DMS79 (cell line): ENCODE data around the gene NAV1.
"Not testable (repeated sequence)": the region's sequence is repeated elsewhere in the genome, so short reads cannot be mapped to it uniquely, and the experiment has no call there.

Experiments used
- DNase-seq: peaks from one replicate; lab custom pipeline; 2025; lab: John Stamatoyannopoulos, UW

The NAV1 gene

DNA sequence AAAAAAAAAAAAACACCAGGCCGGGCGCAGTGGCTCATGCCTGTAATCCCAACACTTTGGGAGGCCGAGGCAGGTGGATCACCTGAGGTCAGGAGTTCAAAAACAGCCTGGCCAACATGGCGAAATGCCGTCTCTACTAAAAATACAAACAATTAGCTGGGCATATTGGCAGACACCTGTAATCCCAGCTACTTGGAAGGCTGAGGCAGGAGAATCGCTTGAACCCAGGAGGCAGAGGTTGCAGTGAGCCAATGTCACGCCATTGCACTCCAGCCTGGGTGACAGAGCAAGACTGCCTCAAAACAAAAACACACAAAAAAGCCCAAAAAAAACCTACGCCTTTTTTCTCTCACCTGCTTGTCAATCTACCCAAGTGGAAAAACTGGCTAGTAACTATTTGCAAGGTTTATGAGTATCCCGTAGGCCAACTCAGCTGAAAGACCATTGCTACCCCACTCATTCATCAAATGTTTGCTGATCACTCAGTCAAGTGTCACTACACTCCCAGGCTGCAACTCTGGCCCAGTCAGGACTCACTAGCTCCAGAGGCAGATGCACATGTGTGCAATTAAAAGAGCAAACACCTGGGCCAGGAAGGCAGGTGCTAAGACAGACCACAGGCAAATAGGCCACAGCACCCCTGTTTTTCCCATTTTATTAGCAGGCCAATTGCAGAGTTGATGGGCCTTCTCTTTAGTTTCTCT lies 34.0 kb upstream of the NAV1 start:
- DNase-seq = peak; percentile 29

DNA sequence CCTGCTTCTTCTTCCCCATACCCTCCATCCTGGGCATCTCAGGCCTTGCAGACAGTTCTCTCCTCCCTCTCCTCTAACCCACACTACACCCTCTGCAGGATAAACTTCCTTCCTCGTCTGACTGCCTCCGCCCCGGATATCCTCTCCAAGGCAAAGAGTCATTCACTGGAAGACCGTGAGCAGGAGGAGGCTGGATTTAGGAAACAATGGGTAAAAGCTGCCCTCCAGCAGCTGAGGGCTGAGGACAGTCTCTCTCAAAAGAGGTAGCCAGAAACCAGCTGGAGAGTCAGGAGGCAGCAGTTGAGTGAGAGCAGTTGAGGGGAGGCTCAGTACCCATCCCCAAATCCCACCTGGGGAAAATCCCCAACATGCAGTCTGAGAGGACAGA lies 33.4 kb upstream of the NAV1 start:
- no peak for DNase-seq

DNA sequence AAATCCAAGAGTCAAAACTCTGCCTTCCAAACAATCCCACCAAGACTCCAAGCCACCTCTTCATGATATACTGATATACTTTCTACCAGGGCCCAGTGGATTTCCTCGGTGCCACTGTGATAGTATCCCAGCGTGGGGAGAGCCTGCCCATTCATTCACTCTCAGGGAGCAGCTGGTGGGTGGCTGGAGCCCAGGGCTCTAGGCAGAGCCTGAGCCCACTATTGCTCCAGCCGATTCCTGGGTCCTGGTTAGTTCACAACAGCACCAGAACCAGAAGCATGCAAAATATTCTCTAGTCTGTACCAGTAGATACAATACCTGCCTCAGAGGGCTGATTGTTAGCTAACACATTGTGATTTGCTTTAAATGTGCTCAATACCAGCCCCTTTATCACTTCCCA lies 32.8 kb upstream of the NAV1 start:
- no peak for DNase-seq

DNA sequence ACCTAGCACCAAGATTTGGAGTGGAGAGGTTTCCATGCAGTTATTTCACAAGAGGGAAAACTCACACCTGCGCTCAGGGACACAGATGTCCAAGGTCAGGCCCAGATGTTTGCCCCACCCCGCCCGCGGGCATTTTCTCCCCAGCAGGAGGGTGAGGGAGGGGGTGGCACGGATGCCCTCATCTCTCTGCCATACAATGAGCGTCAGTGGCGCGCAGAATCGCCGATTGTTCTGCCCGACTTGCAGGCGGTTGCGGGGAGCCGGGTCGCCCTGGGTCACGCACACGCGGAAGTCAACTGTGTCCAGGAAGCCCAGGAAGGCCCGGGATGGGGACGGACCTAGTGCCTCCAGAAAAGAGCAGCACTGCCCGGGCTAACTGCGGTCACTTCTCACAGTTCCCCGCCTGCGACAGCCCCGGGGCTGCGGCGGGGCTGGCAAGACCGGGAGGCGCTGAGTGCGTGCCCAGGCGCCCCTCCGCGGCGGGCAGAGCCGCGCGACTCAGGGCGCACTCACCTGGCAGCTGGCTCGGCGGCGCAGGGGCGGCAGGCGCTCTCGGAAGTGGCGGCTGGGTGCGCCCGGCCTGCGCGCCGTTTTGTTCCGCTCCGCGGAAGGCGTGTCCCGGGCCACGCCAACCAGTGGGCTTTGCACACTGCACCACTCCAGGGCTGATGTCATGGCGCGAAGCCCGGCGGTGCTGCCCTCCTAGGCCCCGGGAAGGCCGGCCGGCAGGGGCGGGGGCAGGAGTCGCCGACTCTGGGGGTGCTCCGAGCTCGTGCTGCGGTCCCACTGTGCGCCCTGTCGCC lies 32.2 kb upstream of the NAV1 start, which contains the start of gene CSRP1:
Gene CSRP1, minus strand, starts transcription at position 567 of the 803 bp plus-strand sequence. CDS start 10,820 bp downstream, outside the sequence.
- DNase-seq = no peak

DNA sequence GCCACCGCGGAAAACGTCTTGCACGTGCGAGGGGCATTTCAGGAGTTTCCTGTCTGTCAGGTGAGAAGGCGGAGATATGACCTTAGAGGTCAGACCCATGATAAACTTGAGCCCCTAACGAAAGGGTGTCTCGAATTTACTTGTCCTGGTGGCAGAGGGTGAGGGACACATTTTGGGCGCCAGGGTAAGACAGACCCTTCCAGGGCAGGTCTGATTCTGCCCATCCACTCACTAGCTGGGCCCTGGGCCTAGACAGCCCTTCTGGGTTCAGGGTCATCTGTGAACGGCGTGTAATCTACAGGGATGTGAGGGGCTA lies 31.6 kb upstream of the NAV1 start:
- no peak for DNase-seq

DNA sequence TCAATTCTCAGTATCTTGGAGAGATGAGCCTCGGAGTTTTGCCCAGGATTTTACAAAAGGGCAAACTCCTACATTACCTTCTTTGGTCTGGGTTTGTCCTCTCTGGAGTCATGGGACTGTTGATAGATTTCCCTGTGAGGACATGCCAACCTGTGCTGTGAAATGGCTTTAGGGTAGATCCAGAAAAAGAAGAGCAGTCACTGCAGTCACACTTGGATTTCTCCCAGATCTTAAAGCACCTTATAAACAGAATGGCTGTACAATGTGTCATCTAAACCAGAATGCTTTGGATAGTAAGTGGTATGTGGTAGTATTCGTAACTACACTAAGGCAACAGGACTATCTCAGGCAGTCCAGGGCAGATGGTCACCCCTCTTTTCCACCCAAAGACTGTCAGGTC lies 30.1 kb upstream of the NAV1 start:
- no peak for DNase-seq

DNA sequence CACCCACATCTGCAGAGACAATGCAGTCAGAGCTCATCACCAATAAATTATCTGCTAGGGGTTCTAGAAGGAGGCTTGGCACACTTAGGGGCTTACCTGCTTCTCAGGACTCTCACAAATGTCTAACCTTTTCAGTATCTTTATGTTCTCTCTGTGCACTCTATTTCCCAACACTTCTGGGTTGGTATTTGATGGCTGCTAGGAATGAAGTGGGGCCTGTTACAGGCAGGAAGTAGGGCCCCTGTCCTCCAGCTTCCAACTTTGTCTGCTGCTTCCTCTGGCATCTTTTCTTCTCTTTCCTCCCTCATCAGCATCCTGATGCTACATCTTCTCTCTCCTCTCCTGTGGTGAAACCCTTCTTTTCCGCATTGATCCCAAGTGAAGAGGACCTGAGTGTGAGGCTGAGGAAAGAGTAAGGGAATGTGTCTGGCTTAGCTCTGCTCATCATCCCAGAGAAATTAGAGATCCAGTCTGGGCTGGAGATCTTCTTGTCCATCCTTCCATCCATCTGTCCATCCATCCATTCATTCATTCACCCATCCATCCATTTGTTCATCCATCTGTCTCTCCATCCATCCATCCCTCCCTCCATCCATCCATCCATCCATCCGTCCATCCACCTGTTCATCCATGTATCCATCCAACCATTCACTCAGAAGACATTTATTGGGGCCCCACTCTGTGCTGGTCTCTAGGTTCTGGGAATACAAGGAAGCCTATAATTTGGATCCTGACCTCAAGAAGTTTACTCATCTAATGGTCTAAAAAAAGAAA lies 29.1 kb upstream of the NAV1 start:
- DNase-seq = no peak

DNA sequence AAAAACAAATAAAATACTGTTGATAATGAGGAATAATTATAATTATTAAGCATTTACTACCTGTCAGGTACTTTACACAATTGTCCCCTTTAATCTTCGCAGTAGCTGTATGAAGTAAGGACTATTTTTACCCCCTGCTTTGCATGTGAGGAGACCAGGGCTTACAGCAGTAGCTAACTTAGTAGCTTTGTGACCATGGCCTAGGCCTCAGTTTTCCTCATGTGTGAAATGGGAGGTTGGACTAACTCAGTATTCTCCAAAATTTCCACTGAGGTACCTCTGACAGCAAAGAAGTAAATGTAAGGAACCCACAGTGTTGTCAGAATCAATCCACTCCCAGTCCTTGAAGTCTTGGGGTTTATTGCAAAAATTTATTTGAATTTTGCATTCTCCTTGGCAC lies 28.2 kb upstream of the NAV1 start:
- DNase-seq = no peak

DNA sequence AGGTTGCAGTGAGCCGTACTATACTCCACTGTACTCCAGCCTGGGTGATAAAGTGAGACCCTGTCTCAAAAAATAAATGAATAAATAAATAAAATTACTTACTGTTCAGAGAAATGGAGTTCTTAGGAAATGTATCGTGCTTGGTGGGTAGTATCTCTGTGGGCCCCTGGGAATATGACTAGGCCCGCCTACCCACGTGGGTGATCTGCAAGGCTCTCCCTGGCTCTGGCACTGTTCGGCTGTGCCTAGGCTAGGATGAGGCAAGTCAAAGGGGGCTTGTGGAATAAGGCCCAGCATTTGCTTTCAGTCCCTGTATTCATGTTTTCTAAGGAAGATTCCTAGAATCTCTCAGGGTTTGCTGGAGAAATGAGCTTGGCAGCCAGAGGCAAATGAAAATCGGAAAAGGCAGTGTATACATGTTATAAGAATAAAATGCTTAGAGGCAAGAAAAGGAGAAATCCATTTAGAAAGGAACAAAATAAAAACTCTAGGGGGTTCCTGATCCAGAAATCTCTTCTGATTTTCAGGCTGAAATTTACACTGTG lies 27.5 kb upstream of the NAV1 start:
- DNase-seq = no peak

DNA sequence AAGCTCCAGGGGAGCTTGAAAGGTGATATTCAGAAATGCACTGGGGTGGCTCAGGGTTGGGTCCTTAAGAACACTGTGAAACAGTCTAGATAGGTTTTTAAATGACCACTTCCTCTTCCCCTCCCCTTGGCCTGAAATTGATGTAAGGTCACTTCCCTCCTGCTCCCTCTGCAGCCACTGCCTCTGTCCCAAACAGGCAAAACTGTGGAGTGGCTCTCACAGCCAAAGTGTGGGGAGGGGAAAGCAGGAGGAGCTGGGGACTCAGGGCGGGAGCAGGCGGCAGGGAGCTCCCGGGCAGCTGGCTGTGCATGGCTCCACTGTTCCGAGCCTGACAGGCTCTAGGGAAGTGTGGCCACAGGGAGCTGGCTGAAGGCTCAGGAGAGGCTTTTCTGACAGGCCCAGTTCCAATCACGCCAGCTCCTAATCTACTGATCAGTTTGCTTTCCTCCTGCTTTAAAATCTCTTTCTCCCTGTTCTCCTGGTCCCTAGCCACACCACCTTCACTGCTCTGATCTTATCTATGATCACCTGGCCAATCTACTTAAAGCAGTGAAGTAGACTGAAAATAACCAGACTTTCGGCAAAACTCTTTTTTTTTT lies 26.9 kb upstream of the NAV1 start:
- no peak for DNase-seq

DNA sequence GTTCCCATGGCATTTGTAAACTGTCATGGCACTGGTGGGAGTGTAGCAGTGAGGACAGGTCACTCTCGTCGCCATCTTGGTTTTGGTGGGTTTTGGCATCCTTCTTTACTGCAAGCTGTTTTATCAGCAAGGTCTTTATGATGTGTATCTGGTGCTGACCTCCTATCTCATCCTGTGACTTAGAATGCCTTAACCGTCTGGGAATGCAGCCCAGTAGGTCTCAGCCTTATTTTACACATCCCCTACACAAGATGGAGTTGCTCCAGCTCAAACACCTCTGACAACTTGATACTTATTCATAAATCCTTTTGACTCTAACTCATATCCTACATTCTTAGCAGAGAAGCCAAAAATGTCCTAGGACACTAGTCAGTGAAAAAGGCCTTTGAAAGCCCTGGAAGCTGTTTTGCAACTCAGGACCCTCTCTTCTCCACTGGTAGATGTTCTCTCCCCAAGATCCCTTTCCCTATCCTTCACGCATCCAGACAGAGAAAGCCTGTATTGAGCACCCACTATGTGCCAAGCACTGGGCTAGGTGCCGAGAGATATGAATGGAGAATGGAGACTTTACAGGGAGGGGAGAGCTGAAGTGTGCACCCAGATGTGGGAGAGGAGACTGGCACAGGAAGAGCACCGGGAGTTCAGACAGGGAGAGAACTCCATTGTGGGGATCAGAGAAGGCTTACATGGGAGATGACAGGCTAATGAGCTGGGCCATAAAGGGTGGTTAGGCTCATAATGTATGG lies 25.3 kb upstream of the NAV1 start:
- no peak for DNase-seq

DNA sequence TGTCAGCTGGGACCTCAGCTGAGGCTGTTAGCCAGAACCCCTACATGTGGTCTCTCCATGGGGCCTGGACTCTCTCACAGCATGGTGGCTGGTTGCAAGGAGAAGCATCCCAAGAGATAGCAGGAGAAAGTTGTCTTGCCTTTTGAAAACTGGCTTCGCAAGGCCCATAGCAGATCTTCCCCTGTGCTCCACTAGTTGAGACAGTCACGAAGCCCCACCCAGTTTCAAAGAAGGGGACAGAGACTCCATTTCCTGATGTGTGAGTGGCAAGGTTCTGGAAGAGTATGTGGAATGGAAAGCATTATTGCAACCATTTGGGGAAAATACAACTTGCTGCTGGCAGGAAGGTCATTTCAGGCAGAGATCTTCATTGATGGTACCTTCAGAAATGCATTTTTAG lies 24.5 kb upstream of the NAV1 start:
- no peak for DNase-seq

DNA sequence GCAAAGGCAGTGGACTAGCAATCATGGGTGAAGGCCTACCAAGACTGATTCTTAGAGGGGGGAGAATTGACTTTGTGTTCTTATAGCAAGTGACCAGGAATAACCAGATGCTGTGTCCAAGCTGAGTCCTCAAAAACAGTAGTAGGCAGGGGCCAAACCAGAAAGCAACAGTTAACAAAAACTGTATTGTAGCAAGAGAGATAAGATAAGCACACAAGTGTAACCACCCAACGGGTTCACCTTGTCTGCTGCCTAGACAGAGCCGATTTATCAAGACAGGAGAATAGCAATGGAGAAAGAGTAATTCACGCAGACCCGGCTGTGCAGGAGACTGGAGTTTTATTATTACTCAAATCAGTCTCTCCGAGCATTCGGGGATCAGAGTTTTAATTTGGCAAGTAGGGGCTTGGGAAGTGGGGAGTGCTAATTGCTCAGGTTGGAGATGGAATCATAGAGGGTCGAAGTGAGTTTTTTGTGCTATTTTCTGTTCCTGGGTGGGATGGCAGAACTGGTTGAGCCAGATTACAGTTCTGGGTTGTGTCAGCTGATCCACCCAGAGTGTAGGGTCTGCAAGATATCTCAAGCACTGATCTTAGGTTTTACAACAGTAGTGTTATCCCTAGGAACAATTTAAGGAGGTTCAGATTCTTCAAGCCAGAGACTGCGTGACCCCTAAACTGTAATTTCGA lies 23.7 kb upstream of the NAV1 start:
- no peak for DNase-seq

DNA sequence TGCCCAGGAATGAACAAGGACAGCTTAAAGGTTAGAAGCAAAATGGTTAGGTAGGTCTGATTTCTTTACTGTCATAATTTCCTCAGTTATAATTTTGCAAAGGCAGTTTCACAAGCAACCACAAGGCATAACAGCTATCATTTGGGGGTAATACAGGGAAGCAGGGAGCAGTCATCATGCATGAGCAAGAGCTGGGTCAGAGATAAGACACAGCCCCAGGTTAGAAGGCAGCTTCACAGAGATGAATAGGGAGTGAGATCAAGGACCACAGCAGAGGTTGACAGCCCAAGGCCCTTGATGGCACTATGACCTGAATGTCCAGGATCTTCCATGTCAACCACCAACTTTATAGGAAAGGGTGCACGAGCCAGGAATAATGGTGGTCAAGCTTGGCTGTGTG lies 23.0 kb upstream of the NAV1 start:
- no peak for DNase-seq

DNA sequence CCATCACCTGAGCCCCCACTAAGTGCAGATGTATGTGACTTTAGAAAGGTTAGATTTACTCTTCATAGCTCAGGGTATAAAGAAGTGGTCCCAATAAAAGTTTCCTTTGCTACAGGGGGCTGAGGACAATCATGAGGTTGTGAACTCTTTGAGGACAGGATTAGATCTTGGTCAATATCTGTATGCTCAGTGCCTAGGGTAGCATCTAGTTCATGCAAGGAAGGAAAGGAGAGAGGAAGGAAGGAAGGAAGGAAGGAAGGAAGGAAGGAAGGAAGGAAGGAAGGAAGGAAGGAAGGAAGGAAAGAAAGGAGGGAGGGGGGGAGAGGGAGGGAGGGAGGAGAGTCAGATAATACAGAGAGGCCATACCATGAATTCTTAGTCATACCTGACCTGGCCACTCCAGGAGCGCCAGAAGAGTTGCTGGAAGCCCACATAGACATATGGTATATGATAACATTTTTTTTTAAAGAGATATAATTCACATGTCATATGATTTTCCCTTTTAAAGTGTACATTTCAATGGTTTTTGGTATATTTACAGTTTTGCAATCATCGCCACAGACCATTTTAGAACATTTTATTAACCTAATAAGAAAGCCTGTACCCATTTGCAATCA lies 22.3 kb upstream of the NAV1 start:
- no peak for DNase-seq

DNA sequence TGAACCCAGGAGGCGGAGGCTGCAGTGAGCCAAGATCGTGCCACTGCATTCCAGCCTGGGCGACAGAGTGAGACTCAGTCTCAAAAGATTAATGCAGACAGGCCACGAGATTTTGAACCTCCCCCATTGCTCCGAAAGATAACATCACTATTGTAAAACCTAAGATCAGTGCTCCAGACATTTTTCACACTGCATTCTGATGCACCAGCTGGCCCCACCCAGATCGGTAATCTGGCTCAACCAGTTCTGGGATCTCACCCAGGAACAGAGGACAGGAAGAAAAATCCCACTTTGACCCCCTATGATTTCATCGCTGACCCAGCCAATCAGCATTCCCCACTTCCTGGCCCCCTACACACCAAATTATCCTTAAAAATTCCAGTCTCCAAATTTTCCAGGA lies 21.3 kb upstream of the NAV1 start:
- no peak for DNase-seq

DNA sequence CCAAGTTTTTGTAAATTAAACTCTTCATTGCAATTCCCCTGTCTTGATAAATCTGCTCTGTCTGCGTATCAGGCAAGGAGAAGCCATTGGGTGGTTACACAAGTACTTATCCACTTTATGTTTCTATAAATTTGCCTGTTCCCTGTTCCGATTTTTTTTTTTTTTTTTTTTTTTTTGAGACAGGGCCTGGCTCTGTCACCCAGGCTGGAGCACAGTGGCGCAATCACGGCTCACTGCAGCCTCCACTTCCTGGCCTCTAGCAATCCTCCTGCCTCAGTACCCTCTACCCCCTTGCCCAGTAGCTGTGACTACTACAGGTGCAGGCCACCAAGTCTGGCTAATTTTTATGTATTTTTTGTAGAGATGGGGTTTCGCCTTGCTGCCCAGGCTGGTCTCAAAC lies 20.9 kb upstream of the NAV1 start:
- no peak for DNase-seq

DNA sequence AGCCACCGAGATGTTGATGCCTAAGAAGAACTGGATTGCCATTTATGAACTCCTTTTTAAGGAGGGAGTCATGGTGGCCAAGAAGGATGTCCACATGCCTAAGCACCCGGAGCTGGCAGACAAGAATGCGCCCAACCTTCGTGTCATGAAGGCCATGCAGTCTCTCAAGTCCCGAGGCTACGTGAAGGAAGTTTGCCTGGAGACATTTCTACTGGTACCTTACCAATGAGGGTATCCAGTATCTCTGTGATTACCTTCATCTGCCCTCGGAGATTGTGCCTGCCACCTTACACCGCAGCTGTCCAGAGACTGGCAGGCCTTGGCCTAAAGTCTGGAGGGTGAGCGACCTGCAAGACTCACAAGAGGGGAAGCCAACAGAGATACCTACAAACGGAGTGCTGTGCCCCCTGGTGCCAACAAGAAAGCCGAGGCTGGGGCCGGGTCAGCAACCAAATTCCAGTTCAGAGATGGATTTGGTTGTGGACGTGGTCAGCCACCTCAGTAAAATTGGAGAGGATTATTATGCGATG lies 18.8 kb upstream of the NAV1 start:
- not testable (repeated sequence) for DNase-seq

DNA sequence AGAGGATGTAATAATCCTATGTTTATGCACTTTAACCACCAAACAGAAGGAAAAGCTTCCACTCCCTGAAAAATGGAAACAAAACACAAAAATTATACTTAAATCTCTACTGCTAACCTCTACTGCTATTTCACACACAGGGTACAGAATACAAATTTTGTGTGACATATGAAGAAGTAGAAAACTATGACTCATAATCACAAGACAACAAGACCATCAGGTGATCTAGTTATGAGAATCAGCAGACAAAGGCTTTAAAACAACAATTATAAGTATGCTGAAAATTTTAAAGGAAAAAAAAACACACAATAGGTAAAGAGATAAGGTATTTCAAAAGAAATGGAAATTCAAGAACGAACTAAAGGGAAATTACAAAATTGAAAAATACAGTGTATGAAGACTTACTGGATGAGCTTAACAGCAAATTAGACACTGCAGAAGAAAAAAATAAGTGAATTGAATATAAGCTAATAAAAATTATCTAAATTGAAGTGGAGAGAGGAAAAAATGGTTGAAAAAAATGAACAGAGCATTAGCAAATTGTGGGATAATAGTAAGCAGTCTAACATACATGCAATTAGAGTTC lies 13.6 kb upstream of the NAV1 start:
- DNase-seq = no peak

DNA sequence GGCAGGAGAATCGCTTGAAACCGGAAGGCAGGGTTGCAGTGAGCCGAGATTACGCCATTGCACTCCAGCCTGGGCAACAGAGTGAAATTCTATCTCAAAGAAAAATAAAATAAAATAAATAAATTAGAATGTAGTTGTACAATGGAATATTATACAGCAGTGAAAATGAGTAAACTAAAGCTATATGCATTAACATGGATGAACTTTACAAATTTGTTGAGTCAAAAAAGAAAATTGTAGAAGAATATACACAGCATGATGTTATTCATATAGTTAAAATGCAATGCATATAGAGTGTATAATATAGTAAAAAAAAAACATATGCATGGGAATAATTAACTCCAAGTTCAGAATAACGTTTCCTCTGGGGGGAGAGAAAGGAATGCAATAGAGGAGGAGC lies 11.0 kb upstream of the NAV1 start:
- no peak for DNase-seq
